GM19238 (cell line): ENCODE data around the gene PDZRN4.

Experiments
- DNase-seq: peaks from one replicate; pipeline ENCODE4 v3.0.0; 2011; ENCODE audit warnings: low spot score; ENCODE audit not compliant: insufficient read length

PDZRN4 gene

DNA sequence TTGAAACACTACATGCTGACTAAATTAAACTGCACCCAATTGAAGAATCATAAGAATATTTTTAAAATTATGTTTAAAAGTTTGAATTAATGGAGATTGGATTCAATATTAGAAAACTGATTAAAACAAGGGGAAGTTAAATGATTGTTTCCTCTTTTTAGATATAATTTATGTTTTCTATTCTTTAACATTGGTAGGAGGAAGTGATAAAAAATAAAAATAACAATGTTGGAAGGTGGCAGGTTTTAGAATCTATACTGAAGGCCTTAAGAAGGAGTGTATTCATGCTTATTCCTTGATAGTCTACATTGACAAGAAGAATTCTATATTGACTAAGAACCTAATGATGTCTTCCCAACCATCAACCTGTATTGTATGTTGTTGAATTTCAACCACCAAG is 168.1 kb downstream of the PDZRN4 start:
- no peak for DNase-seq

DNA sequence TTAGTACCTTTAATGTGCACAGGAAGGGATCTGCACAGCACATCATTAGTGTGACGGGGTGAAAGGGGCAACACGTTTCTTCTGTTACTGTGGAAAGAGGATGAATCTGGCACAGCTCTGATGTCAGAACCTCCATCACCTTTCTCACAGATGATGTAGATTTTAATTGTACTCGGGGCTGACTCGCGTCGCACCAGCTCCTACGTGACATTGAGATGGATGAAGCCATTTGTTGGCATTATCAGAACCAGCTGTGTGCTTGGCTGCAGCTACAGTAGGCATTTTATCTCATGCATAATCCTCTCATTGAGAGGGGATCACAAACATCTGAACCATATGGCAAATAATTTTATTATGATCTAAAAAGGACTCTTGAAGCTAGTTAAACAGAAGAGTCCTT is 173.6 kb downstream of the PDZRN4 start:
- no peak for DNase-seq

DNA sequence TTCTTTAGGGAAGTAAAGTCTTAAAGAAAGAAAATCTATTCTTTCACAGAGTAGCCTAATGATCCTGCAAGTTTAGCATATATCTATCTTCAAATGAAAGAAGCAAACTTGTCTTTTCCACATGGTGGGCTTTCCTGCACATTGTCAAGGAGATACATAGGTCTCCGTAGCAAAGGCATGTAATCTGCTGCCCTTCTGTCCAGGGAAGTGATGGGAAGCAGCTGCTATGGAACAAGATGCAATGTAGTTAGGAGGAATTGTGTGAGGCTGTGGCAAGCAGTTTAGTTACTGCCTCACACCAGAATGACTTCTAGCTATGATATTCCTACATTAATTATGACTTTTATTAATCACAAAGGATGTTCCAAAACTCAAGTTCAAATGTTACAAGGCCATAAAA is 174.4 kb downstream of the PDZRN4 start:
- no peak for DNase-seq

DNA sequence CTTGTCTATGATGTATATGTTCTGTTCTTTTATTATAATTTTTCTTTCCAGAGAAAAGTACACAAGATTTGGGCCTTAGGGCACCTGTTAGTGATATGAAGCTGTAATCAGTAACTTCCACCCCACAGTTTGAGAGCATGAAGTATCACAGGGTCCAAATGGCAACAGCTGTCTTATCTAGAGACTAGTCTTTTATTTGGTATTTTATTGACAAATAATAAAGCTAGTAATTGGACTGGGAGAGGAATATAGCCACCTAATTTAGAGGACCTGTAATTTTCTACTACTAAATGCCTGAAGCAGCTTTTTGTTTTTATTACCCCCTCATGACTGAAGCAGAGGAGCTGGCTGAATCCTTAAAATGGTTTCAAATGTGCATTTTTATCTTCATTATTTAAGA is 174.8 kb downstream of the PDZRN4 start:
- no peak for DNase-seq

DNA sequence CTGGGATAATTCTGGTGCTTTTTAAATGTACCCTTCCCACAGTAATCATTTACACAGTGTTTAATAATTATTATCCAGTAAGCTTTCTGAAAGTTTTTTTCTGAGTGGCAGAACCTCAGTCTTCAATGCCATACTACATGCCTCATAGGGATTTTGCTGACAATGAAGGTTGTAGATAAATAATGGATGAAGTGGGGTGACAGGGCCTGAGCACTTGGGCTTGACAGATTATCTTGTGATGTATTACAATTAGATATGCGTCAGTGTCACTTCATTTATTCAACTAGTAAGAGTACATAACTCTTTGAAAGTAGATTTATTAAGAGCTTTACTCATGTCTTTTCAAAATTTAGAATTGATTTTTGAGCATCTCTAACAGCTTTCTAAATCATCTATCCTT is 176.1 kb downstream of the PDZRN4 start:
- DNase-seq: no peak

DNA sequence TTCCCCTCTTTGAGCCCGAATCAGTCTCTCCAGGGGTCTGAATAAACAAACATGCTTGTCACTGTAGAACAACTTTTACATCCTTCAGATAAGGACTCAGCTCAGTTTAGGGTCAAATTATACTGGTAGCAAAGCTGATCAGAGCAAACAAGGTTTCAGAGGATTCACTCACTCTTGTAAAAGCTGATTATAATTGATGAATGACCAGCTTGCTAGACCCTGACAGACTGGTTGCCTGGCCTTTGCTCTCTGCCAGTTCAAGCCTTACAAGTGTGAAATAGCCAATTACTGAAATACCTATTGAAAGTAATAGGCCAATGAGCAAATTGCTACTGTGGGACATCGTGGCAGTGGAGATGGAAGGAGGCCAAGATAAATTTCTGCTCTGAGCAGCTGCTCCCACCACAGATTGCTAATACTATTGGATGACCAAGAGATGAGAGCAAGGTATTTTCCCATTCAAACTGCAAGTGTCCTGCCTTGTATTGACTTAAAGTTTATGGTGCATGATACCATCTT is 177.6 kb downstream of the PDZRN4 start:
- no peak for DNase-seq

DNA sequence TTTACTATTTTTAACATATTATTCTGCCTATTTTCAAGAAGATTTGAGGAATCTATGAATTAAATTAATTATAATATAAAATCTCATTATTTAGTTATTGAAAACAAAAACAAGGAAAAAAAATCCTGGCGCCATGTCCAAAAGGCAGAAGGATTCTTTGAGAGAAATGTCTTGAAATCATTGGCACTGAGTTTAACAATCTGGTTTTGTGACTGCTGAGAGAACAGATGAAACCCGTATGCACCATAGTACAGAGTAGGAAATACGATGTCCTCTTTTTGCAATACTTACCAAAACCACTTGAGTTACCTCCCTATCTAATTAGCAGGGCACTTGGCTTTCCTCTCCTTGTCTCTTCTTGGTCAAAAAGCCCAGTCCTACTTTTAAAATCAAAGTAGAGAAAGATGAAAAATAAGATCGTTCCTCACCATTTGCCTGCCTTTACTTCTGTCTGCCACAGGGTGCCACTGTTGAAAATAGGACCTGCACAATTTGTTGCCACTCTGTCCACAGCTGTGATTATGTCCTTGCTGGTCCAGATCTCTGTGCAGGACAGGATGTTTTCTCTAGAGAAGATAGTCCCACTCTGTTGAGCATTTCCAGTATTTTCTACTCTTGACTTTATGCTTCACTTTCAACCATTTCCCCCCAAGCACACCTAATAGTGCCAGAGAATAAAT is 179.7 kb downstream of the PDZRN4 start:
- DNase-seq: no peak

DNA sequence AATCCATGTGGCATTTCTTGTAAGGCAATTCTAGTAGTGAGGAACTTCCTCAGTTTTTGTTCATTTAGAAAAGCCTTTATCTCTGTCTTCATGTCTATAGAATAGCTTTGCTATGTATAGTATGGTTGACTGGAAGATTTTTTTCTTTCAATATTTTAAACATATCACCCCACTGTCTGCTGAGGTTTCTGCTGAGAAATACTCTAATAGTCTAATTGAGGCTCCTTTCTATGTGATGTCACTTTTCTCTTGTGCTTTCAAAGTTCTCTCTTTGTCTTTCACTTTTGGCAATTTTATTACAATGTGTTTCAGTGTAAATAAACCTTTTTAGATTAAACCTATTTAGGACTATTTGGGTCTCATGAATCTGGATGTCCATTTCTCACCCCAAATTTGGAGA is 192.8 kb downstream of the PDZRN4 start:
- DNase-seq: no peak

DNA sequence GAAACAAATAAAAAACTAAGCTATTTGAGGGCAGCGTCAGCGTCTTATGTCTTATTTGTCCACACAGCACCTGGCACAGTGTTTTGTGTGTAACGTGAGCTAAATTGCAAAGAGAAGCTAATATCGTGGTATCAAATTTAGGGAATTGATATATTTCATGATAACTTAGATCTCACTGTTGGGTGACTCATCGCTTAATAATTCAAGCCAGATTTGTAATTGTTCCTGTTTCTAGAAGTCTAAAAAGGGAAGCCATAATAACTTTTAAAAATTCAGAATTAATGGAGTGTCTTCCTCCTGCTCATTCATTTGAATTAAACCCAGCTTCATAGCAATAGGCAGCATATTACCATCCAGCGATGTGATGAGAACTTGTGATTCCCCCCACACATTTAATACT is 214.7 kb downstream of the PDZRN4 start:
- DNase-seq: no peak

DNA sequence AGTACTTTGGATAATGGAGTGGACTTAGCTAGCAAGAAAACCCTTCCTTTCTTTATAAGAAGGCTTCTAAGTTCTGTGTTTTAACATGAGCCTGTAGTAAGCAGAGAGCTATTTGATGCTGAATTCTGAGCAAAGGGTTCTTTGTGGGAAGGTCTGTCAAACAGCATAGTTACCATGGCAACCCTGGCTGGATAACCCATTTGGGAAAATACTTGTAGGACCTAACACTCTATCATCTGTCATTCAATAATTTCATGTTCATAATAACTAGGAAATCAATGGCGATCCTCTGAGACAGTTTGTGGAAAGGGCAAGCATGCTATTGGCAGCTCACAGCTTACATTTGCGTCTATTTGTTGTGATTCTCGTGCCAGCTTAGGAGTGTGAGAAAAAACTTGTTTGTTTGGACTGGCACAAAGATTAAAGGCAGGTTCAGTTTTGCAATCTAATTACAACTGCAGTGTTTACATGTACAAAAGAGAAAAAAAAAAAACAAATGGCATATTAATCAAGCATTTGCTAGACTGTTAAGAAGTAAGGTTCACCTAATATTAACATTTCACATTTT is 219.2 kb downstream of the PDZRN4 start:
- no peak for DNase-seq

DNA sequence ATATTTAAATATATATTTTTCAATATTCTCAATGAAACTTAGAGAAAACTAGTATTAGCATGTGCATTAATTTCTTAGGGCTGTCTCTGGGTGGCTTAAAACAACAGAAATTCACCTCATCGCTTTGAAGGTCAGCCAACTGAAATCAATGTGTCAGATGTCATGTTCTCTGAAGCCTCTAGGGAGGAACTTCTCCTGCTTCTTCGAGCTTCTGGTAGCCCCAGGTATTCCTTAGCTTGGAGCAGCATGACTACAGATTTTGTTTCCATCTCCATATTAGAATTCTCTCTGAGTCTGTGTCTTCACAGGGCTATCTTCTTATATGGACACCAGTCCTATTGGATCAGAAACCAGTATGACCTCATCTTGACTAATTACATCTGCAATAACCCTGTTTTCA is 221.5 kb downstream of the PDZRN4 start:
- no peak for DNase-seq

DNA sequence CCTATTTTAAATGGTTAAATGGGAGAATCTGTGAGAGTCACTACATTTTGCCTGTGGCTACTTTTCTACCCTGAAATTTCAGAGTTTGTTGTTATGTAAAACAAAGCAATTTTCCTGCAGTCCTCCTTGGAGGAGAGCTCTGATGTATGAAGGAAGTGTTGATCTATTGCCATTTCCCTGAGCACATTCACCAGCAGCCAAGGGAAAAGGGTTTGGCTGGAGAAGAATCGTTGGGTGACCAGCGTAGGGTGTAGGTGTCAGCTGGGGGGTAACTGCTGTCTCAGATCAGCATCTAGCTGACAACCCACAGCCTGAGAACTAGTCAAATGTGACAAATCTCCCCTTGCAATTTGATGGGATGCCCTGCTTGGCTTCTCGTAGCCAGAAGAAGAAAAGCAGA is 230.5 kb downstream of the PDZRN4 start:
- no peak for DNase-seq

DNA sequence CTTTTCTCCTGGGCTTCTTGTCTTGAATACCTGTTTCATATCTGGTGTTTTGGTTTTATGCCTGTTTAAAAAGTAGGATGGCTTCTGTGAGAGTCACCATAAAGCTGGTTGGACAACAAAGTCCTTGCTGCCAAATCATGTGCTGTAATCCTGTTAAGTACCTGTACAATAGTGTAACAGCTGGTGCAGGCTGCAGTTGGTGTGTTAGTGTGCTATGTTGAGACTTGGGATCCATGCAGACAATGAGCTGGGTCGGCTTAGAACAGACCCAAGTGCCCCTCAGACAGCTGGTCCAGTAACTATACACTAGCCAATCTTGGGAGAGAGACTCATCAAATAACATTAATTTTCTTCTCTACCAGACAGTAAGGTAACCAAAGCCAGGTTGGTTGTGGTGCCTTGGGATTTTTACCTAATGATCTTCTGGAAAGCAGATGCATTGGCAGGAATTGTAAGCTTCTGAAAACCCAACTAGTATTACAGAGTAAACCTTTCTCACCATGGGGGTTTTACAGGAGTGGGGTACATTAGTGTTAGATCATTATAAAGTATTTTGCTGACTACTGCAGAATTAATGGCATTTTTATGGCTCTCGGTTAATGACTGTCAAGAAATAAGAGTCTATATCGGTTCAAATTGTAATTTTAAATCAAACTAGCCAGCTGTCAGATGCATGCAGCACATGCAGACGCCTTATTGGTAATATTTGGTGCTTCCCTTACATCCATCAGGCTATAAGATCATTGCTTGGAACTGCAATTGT is 231.2 kb downstream of the PDZRN4 start:
- DNase-seq: no peak

DNA sequence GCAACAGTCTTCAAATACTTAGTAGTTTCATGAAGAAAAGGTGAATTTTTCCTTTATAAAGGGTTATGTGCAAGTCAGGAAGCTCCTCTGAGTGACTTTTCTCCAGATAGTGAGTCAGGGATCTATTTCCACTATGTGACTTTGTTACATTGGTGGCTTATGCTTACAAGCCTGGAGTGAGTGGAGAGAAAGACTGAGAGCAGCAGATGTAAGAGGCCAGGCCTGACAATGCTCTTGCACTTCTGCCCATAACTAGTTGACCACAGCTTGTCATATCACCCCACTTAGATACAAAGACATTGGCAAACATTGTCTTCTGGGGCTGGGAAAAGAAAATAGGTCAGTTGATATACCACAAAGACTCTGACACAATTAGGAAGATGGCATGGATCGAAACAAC is 236.5 kb downstream of the PDZRN4 start:
- DNase-seq: no peak

DNA sequence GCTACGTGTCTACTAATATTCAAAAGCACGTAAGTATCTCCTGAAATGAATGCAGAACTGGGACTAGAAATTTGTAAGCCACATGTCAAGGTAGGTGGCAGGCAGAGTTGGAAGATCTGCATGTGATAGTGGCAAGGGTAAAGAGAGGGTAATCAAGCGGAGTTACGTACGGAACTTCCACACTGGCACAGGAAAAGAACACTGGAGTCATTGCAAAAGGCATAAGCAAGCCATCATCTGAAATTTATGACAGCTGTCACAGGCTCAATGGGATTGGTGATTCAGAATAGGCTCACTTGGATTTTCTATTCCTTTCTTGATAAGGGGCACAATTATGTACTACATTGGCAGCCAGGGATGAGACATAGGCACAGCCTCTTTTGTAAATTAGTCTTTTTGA is 245.3 kb downstream of the PDZRN4 start:
- DNase-seq: no peak

DNA sequence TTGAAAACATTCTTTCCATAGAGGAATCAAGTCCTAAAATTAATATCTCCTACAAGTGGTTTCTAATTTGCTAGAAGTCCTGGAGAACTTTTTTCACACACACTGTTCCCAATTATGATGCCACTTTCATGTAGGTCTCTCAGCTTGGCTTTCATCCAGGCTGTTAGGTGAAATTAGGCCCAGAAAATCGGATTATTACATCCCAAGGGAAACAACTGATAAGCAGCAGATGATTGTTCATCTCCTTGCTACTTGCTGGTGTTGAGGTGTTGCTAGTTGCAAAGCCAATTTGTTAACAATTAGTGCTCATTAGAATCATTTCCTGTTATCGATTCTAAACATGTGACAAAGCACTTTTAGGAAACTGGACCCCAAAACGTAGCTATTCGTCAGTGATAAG is 248.0 kb downstream of the PDZRN4 start:
- DNase-seq: no peak

DNA sequence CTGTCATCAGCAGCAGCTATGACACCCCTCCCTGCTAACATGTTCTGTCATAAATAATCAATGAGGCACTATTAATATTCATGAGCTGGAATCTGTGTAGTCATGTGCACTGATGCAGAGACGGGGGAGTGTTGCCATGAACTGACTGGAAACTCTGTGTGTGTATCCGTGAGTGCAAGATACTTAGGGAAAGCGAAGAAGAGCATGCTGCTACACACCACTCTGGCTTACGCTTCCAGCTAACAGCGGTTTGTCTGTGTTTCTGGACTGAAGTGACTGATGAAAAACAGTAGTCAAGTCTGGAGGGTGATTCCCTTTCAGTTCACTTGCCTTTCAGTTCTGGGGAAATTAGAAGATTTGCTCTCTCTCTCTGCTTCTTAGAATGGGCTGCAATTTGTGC is 249.4 kb downstream of the PDZRN4 start:
- DNase-seq: no peak

DNA sequence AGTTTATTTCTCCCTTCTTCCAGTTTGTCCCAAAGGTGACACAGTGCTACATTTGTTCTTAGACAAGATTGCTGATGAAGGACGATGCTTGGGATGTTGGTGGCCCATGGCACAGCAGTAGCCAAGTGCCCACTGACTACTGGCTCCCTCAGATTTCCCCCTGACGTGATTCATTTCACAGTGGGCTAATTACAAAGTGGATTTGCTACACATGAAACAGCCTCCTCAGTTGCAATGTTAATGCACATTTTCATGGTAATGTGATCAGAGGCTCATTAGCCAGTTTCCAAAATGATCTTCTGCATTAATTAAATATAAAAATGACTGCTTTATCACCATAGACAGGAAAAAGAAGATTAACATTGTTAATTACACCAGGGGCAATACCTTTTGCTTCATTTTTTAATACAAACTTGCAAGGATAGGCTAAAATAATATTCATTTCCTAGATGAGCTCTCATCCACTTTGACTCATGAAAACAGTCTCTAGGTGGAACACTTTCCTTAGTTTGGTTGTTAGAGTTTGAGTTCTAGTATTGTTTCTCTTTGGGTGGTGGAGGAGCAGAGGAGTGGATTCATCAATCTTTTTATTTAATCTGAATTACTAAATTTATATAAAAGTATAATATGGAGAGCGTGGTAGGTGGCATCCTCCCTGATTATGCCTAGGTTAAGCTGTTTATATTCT is 250.9 kb downstream of the PDZRN4 start:
- no peak for DNase-seq

DNA sequence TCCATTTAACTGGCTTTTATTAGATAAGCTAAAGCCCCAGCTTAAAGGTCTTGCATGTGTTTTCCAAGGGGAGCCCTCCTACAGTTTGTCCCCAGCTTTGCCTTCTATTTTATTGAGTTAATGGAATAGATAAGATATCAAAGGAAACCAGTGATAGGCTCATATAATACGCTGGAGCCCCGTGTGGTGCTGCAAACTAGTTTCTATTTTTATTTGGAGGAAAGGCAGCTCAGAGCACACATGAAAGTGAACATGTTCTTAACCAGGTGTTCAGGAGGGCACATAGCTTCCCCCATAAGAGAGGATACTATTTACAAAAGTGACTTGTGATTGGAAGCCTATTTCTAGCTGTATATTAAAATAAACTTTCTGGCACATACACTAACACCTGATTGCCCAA is 251.7 kb downstream of the PDZRN4 start:
- DNase-seq: no peak

DNA sequence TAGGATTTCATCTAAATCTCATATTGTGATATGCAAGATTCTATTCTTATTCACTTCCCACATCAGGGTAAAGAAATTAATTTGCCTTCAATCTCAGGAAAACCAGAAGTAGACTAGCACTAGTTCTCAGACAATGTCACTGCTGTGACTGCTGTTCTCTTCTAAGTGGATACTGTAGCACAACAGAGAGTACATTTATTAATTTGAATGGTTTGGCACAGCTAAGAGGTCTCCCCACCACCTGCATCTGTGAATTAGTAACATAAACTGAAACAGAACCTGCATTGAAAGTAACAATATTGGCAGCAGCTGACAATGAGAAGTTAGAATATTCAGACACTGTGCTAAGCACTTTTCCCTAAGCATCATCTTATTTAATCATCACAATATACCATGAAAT is 253.1 kb downstream of the PDZRN4 start:
- DNase-seq: no peak

DNA sequence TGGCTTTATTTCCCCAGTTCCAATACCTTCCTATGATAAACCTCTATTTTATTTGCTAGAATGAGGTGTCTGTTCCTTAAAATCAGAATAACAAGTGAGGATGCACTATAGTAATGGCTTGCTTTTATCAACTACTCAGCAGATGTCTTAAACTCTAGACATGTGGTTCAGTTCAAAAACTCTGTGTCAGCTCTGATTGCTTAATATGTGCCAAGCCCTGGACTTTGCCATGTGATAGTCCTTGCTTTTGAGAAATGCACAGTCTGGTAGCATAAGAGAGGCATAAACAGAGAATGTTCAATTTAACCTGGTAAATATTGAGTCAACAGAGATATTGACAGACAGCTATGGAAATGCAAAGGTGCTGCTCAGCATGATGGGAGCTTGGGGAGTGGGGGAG is 254.8 kb downstream of the PDZRN4 start:
- no peak for DNase-seq

DNA sequence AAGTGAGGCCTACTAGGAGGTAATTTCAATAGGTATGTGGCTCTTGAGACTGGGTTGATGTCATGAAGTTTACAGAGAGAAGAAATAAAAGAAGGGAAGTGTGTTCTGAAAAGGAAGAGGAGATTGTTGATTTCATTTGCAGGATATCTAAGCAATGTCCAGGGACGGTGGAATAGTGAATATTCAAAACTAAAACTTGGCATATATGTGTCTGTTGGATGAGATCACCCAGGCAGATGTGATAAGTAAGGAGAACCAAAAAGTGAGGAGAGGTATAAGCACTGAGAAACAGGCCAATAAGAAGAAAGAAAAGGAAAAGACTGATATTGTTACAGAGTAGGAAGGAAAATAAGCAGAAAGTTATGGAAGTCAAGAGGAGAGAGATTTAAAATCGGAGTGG is 255.6 kb downstream of the PDZRN4 start:
- no peak for DNase-seq
